Suprapubic skin (tissue), 4 donors: ENCODE results near the gene KDM4B.

Source experiments
- CTCF ChIP-seq, 2 donors: fragments of 200-600 bp in 1 of 2; fragments of 450-650 bp in 1 of 2; sonication (generic) in 1 of 2; IDR thresholded peaks; one replicate each; pipeline ENCODE4 v1.5.1; 2016 to 2019; ENCODE audit warnings: antibody characterized with exemption in 2 of 2, mild to moderate bottlenecking in 1 of 2, moderate library complexity in 1 of 2
- EP300 ChIP-seq: sonication (generic); formaldehyde crosslinking; IDR thresholded peaks from one replicate; pipeline ENCODE4 v1.6.1; 2017; ENCODE audit warnings: antibody characterized with exemption
- POLR2A ChIP-seq, 2 donors: fragments of 450-650 bp; IDR thresholded peaks; one replicate each; pipeline ENCODE4 v1.6.1; 2017; ENCODE audit warnings: antibody characterized with exemption in 2 of 2, mild to moderate bottlenecking in 2 of 2, moderate library complexity in 2 of 2
- POLR2AphosphoS5 ChIP-seq, 3 donors: sonication (generic); formaldehyde crosslinking; IDR thresholded peaks; one replicate each; pipeline ENCODE4 v1.6.1; 2017; ENCODE audit warnings: antibody characterized with exemption in 3 of 3

GRCh38 chr19:5054551-5055456 lies 85.9 kb downstream of the KDM4B start:
- TF ChIP-seq CTCF (IDR thresholded peaks at IDR 0.05) (no peak), POLR2A (IDR thresholded peaks at IDR 0.05) (no peak), POLR2AphosphoS5 (IDR thresholded peaks at IDR 0.05) (no peak), EP300 (no peak)
